Cardiac septum (tissue), 1 donor: Measurements from ENCODE around the gene FOXK1. TPM values are rescaled to one million over a fixed set of nuclear protein-coding genes. Genes with fewer than 3 reads are reported as not detected.
"Not testable (repeated sequence)": the region's sequence is repeated elsewhere in the genome, so short reads cannot be mapped to it uniquely, and the experiment has no call there.

ENCODE experiments used
- DNase-seq: peaks from one replicate; pipeline ENCODE4 v3.0.0-alpha.2; 2020; ENCODE audit warnings: low spot score
- intact Hi-C: fragments of 100-400 bp; cut with DNase I; formaldehyde crosslinking; loops from one replicate; pipeline ENCODE4 v1.14.0; 2022
- total RNA-seq: library from RNA; stranded (reverse); fragmentation: NEBNext Ultra II Directional; extraction: Animal tissue kit (Norgen Biotek cat#: 25700); gene quantifications from one replicate; pipeline ENCODE4 v1.2.1, GENCODE V29; 2021
- donor health status: DM: no; HTN: no; CAD: no.

FOXK1 gene
- total RNA-seq, 1 donor from 2014 or later, result 29.7 TPM

DNA sequence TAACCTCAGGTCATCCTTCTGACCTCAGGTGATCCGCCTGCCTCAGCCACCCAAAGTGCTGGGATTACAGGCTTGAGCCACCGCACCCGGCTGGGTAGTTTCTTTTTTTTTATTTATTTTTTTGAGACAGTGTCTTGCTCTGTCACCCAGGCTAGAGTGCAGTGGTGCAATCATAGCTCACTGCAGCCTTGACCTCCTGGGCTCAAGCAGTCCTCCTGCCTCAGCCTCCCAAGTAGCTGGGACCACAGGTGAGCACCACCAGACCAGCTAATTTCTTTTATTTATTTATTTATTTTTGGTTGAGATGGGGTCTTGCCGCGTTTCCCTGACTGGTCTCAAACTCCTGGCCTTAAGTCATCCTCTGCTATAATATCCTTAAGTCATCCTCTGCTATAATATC, 10.5 kb downstream of the FOXK1 start:
- DNase-seq, intact Hi-C loops: not testable (repeated sequence)

DNA sequence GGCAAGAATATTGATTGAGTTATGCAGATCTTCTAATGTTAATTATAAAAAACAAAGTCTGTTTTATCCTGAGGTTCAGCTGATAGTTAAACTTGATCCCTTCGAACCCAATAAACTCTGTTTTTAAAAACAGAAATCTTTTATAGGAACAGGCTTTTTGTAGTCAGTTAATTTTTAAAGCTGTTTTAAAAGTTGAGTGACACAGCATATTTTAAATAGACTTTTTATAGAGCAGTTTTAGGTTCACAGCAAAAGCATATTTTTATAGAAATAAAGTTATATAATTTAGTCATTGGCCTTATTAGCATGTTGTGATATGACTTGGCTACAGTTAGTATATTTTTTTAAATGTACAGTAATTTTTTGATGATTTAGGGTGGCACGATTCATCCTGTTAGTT, 11.1 kb downstream of the FOXK1 start:
- intact Hi-C loops, result no loop called here
- DNase-seq, result no peak

DNA sequence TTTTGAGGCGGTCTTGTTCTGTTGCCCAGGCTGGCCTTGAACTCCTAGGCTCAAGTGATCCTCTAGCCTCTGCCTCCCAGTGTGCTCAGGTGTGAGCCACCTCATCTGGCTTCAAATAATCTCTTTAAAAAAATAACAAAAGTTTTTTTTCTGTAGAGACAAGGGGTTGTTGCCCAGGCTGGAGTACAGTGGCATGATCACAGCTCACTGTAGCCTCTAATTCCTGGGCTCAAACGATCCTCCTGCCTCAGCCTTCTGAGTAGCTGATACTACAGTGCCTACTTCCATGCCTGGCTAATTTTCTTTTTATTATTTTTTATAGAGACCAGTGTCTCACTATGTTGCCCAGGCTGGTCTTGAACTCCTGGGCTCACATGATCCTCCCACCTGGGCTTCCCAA, 11.7 kb downstream of the FOXK1 start:
- no peak for DNase-seq
- intact Hi-C loops, result no loop called here

DNA sequence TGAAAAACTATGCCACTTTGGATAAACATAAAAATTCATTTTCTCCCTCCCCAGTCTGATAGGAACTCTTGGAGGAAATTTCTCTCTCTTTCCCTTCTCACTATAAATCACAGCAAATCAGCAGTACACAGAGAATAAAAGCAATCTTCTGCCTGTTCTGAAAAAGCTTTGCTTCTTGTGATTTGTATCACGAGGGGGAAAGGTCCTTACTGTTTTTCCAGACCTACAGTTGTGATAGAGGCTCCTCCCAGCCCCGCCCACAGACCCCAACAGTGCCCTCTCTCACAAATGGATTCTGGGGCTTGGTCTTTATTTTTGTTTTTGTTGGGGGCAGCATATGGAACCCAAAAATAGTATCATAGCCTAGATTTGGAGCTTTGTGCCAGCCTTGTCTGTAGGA, 12.2 kb downstream of the FOXK1 start:
- intact Hi-C loops, result no loop called here
- DNase-seq, result no peak

DNA sequence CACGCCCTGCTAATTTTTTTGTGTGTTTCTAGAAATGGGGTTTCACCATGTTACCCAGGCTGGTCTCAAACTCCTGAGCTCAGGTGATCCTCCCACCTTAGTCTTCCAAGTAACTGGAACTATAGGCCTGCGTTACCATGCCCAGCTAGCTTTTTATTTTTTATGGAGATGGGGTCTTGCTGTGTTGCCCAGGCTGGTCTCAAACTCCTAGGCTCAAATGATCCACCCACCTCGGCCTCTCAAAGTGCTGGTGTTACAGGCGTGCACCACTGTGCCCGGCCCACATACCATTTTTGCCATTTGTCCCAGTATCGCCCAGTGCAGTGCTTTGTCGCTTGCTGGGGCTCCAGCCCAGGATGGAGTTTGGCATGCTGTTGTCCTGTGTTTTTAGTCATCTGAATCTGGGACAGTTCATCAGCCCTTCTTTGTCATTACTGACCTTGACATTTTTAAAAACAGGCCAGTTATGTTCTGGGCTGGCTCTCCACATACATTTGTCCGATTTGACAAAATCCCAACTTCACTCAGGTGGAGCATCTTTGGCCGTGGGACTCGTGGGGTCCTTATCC, 16.7 kb downstream of the FOXK1 start:
- DNase-seq, result no peak
- intact Hi-C loops, result no loop called here

DNA sequence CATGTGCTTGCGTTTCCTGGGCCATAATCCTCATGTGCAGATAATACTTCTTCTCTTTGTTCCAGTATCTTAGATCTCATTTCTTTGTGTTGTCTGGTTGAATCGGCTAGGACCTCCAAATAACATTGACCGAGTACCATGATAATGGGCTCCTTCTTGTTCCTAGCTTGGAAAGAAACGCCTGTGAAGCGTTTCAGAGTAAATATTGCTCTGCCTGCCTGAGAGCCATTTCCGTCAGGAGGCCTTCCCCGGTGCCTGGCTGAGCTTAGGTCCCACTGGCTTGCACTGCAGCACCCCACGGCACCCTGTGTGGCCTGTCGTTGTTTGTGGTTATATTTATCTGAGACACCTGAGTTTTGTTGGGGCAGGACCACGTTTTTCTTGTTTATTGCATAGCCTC, 17.7 kb downstream of the FOXK1 start:
- DNase-seq, result no peak

DNA sequence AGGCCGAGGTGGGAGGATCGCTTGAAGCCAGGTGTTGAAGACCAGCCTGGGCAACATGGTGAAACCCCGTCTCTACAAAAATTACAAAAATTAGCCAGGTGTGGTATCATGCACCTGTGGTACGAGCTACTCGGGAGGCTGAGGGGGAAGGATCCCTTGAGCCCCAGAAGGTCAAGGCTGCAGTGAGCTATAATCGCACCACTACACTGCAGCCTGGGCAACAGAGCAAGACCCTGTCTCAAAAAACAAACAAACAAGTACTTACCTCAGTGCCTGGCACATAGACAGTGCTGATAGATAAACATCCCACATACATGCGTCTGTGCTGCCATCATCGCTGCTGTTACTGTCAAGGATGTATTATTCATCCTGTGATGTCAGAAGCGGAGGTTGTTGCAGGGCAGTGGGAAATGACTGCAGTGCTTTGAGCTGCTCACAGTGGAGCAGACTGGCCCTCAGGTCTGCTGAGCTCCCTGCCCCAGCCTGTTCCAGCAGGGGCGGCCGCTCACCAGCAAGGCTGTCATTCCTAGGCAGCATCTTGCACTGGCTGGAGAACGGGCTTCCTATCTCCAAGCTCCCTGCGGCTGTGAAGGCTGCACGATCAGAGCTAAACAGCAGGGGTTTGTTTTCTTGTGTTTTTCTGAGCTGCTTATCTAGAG, 18.6 kb downstream of the FOXK1 start:
- intact Hi-C loops, result no loop called here
- no peak for DNase-seq

More for the DNA sequence above, 17.7 kb downstream of the FOXK1 start:
- intact Hi-C loops, result no loop called here

DNA sequence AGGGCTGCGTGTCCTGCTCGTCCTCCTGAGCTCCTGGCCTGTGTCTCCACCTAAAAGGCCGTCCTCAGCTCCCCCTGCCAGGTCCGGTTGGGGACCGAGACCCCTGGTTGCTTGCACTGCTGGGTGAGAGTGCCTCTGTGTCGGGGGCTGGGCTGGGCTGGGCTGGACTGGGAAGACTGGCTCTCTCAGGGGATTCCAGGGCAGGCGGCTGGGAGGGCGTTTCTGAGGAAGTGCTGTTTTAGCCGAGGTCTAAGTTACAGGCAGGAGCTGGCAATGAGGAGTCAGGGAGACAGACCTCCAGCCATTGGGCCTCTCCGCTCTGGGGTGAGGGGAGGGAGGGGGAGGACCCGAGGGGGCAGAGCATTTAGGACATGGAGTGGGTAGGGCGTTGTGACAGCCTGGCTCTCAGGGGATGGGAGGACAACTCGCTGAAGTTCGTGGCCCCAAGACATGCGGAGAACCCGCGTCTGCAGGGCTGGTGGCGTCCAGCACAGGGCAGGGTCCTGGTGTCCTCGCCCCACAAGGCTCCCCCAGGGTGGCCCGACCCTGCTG, 20.9 kb downstream of the FOXK1 start:
- intact Hi-C loops, result no loop called here
- DNase-seq, result no peak

DNA sequence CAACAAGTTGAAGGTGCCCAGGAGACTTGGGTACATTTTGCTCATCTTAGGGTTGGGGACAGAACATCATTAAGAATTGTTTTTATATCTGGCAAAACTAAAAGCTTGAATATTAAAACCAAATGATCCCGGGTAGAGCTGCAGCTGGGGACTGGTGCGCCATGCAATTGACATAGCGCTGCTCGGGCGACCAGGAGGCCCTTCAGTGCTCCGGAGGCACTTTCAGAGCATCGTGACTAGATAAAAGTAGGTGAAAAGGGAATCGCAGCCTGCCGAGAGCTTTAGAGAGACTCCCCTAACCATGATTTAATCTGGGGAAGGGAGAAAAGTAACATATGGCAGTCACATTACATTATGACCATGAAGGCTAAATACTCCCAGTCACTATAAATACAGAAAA, 21.4 kb downstream of the FOXK1 start:
- DNase-seq, result no peak
- intact Hi-C loops, result no loop called here

DNA sequence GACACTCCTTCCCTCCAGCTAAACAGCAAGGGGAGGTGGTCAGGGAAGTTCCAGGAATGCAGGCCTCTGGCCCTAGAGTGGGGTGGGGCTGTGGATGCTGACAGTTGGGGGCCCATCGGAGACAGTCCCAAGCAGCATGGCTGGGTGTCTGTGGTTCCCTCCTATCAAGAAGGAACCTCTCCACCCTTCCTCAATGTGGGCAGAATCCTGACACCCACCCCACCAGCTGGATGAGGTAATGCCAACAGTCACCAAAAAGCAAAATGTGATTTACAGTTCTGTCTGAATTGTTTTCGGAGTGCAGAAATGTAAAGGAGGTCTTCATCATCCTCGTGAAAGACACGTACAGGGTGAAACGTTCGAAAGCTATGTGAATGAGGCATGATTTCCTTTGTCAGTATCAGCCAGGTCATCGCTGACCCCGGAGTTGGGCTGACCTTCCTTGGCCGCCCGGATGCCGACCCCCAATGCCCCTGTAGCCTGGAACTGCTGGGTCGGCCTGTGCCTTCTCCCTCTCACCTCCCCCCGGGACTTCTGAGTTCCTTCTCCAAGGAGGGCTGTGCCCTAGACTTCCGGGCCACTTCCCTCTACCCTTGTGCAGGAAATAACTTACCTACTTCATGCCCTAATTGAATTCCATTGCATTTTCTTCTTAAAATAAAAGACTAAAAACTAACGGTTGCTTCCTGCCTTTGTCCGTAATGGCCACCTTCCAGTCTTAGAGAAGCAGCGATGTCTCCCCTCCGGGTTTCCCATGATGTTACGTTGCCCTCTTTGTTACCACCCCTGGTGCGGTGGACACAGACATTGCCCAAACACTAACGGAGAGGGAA, 24.5 kb downstream of the FOXK1 start:
- no peak for DNase-seq
- intact Hi-C loops, result no loop called here

DNA sequence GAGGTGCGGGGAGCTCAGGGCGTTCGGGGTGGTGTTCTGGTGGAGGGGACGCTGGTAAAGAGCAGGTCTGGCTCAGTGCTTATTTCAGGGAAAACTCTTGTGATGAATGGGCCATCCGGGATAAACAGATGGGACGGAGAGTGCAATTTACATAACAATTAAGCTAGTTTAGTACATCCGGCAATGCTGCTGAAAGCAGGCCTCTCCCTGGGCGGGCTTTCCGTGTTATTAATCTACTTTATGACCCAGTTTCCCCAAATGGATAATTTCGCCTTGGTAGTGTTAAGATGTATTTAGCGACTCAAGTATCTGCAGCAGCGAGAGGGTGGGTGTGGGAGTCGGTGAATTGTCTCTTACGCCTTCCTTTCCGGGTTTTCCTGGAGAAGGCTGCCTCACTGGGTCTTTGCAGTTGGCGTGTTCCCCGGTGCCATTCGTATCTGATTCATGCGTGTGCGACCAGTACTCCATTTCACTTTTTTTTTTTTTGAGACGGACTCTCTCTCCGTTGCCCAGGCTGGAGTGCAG, 25.2 kb downstream of the FOXK1 start:
- no peak for DNase-seq
- intact Hi-C loops, result no loop called here

DNA sequence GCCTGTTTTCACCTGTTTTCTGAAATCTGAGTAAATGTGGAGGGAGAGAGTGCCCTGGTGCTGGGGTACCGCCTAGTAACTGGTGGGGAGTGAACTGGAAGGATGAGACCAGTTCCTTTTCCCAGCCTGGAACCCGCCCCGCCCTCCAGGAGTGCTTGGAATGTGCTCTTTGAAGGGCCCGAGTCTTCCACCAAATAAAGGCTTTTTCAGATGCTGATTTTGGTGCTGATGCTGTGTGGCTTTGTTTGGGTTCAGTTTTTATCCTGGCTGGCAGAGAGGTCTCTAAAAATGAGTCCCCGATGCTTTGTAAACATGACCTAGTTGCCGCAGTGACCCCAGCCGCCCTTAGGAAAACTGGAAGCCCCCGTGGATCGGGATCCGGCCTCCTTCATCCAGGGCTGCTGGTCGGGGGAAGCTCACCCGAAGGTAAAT, 25.9 kb downstream of the FOXK1 start:
- intact Hi-C loops, result no loop called here
- DNase-seq, result no peak

DNA sequence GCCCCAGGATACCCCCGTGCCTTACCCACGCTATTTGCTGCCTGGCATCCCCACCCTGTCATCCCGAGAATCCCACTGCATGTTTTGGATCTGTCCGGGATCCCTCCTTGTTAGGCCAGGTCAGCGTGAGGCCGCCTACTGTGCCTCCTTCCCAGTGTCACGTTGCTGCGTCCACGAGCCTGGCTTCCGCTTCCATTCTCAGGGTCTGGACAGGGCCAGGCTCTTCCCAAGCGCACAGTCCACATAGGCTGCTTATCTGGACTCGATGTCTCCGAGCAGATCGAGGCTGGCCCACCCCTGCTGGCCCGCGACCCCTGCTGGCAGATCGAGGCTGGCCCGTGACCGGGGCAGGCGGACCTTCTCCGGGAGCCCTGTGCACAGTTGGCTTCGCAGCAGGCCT, 27.1 kb downstream of the FOXK1 start:
- intact Hi-C loops, result no loop called here
- DNase-seq, result no peak

DNA sequence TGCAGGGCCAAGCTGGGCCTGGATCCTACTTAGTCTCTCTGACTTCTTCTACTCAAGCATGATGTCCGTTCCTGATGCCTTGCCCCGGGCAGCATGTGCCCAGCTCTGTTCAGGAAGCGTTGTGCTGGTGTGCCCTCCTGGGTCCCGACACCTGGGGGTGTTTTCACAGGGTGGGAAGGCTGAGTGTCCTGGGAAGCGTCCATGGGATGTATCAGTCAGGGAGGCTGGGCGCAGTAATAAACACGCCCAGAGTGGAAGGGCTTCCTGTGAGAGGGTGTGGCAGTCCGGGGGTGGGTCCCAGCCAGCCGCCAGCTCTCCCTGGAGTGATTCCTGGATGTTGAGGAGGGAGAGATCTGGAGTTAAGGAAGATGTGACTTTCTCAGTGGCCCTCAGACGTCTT, 29.0 kb downstream of the FOXK1 start:
- DNase-seq, result no peak
- intact Hi-C loops, result no loop called here

DNA sequence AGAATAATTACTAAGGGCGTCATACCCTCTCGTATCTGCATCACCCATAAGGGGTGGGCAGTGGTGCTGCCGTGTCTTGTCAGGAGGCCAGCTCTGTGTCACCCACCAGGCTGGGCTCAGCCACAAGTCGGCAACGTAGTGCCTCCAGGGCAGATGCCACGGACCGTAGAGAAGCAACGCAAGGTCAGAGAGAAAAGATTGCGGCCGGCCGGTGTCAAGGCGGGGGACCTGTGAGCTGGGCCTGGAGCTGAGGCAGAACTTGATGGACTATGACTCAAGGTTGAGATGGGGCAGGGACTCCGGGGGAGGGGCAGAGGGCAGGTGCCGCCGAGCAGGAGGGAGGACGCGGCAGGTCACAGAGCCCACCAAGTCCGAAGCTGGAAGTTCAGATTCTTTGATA, 29.5 kb downstream of the FOXK1 start:
- no peak for DNase-seq
- intact Hi-C loops, result no loop called here

DNA sequence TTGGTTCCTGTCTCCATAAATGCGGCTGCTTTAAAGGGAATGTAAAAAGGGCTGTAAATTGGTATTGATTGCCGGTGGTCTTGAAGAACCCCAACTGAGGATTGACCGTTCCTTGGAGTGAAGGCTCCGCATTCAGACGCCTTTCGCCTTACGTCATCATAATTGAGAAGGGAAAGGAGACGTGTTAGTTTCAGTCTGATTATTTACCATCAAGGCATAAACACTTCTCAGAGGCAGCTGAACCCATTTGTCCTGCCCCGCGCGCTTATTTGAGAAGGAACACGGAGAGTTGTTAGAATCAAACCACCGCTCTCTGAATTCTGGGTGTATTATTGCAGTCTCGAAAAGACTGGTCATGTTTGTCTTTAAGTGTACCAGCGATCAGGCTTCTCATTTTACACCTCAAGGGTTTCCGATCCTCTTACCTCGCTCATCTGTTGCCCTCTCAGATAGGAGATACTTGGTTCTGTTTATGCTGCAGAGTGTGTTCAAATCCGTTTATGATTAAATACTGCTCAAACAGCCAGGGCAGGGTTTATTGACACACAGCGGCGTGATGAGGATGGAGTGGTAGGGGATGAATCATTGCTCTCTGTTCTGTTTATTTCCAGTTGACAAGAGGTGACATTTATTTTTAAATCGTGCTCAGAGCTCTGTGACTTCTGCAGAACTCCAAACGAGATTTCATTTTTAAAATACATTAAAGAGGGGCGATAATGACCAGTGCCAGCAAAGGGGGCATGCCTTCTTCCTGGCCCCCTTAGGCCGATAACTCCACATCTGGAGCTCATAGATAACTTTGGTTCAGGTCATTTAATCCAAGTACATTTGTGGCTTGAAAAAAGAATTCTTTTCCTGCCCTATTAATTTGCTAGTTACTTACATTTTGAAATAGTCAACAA, 30.4 kb downstream of the FOXK1 start:
- intact Hi-C loops, result no loop called here
- DNase-seq, result no peak

DNA sequence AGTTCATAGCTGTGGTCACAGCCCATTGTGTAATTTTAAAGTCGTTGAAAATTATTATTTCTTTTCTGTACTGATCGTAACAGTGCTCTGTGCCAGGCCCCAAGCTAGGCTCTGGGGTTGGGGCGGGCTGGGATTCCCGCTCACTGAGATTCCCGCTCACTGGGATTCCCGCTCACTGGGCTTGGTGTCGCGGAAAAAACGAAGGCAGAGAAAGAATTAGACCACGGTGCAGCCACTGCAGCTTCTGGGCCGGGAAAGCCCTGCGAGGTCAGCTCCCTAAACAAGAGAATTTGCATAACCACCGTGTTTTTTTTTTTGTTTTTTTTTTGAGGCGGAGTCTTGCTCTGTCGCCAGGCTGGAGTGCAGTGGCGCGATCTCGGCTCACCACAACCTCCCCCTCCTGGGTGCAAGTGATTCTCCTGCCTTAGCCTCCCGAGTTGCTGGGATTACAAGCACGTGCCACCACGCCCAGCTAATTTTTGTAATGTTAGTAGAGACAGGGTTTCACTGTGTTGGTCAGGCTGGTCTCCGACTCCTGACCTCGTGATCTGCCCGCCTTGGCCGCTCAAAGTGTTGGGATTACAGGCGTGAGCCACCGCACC, 31.2 kb downstream of the FOXK1 start:
- DNase-seq, result no peak
- intact Hi-C loops, result no loop called here

DNA sequence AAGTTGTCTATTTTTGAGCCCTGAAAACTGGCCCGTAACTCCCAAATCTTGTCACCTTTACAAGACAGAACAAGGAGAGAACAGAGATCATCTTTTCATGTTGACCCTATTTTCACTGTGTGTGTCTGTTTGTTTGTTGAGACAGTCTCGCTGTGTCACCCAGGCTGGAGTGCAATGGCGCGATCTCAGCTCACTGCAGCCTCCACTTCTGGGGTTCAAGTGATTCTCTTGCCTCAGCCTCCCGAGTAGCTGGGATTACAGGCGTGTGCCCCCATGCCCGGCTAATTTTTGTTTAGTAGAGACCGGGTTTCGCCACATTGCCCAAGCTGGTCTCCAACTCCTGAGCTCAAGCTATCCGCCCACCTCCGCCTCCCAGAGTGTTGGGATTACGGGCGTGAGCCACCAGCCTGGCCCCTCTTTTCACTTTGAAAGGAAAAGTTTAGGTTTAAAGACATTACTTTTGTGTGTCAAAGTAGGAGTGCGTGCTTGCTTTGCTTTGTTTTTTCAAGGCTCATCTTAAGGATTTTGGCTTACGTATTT, 32.1 kb downstream of the FOXK1 start:
- intact Hi-C loops, result no loop called here
- no peak for DNase-seq
